Daoy (cell line): ENCODE data around the gene MYO10. TPM values are rescaled to one million over a fixed set of nuclear protein-coding genes. Genes with fewer than 3 reads are reported as not detected.
A peak's percentile ranks its signal among the peaks of the same experiment; 100 is the strongest.

Source experiments
- DNase-seq: peaks from one replicate; pipeline ENCODE4 v3.0.0-alpha.2; 2015; ENCODE audit warnings: low read depth
- total RNA-seq: library from RNA; depleted of rRNA; stranded (reverse); fragments of >200 nt; shearing (Covaris generic); gene quantifications from 2 replicates; pipeline ENCODE4 v1.2.3, GENCODE V29; 2014

MYO10 gene
- total RNA-seq, 1 experiment from 2014 or later = 42.9 TPM

GRCh38 chr5:16618138-16618897, 317.8 kb downstream of the MYO10 start:
- DNase-seq = no peak

GRCh38 chr5:16617274-16617968, 318.7 kb downstream of the MYO10 start:
- DNase-seq = no peak

GRCh38 chr5:16616536-16617273, 319.4 kb downstream of the MYO10 start, which contains the start of gene RETREG1:
TSS of gene RETREG1 (minus strand) at chr5:16616997. CDS start at chr5:16616971, 26 bp downstream.
- DNase-seq = peak; percentile 58

- no peak for DNase-seq
These were observed 320.1 kb downstream of the MYO10 start for GRCh38 chr5:16615741-16616535.

GRCh38 chr5:16612007-16612406, 324.1 kb downstream of the MYO10 start:
- DNase-seq = no peak
